HTR-8/SVneo (cell line): ENCODE results near the gene SF3B2.
"Not testable (repeated sequence)": the region's sequence is repeated elsewhere in the genome, so short reads cannot be mapped to it uniquely, and the experiment has no call there.

Experiments used
- DNase-seq: peaks from one replicate; pipeline ENCODE4 v3.0.0; 2011; ENCODE audit warnings: low spot score, mixed read lengths; ENCODE audit not compliant: insufficient read length
- FAIRE-seq: peaks from 2 replicates; lab custom pipeline; 2011; peaks lifted over from hg19 to GRCh38; lab: Jason Lieb, UNC

SF3B2 gene

DNA sequence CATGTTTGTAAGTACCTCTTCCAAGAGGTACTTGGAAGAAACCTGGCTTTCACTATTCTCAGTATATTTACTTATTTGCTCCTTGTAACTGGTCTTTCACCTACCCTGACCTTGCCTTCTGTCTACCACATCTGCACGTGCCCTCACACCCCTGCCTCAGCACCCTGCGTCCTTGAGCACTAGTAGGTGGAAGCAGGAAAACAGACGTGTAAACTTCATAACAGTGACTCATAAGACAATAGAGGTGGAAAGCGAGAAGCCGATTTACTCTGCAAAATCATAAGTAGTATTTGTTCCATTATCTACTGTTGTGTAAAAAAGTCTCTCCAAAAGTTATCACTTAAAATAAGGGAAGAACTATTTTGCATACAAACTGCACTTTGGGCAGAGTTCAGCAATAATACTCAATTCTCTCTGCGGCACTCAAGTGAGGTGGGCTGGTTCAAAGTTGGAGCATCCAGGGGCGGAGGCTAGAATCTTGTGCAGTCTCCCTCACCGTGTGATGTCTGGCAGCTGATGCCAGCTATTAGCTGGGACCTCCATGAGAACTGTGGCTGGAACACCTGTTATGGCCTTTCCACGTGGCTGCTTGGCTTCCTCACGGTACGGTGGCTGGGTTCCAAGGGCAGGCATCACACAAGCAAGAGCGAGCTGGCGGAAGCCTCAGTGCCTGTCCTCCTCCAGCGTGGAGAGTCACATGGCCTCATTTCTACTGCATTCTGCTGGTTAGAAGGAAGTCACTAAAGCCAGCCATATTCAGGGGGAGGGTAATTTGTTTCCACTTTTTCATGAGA is 48.3 kb downstream of the SF3B2 start:
- peak; percentile 71 for FAIRE-seq
- DNase-seq = no peak

- FAIRE-seq = no peak
- no peak for DNase-seq
These were observed 48.9 kb downstream of the SF3B2 start for GRCh38 chr11:66101066-66101464.

DNA sequence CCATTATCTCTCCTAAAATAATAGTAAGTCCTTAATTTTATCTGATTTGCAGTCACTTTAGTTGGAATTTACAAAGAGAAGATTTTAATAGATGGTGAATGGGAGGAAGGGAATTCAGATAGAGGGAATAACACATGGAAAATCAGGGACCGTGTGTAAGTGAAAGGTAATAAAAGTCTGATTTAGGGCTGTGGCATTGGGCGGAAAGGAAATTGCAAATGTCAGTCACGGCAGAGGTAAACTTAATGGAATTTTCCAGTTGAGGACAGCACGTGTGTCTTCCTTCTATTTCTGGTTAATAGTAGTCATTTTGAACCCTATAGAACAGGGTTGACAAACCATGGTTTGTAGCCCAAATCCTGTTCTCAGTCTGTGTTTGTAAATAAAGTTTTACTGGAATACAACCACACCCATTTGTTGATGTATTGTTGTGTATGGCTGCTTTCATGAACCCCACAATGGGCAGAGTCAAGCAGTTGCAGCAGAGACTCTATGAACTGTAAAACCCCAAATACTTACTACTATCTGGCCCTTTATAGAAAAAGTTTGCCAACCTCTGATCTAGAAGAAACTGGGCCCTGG is 52.0 kb downstream of the SF3B2 start:
- DNase-seq = no peak

DNA sequence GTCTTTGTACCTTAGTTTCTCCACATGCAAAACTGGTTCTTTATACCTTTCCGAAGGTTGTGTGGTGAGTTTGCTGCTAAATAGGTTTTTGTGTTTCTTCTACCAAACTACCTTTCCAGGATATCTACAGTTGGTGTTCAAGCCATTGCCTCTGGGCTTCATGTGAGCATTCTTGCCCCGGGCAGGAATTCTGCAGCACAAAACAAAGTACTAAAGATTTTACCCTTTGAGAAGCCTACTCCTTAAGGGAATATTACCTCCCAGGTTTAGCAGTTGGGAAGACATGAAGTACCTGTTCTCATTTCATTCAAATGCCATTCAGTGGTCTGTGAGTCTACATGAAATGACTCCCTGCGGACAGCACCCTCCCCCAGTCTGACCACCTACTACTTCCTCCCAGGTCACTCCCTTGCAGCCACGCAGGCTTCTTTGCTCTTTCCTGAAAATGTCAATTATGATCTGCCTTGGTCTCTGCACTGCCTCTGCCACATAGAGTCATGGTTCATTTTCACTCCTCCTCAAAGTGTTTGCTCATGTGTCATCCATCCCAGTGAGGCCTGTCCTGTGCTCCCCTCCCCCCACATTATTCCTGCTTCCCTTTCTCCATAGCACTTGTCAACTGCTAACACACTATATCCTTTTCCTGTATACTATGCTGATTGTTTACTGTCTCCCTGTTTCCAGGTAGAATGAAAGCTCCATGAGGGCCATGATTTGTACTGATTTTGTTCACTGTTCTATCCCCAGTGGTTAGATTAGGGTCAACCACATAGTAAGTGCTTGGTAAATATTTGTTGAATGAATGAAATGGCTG is 54.8 kb downstream of the SF3B2 start:
- DNase-seq (peak; percentile 56), FAIRE-seq (peak; percentile 96)

More for the DNA sequence above, 52.0 kb downstream of the SF3B2 start:
- FAIRE-seq = no peak

DNA sequence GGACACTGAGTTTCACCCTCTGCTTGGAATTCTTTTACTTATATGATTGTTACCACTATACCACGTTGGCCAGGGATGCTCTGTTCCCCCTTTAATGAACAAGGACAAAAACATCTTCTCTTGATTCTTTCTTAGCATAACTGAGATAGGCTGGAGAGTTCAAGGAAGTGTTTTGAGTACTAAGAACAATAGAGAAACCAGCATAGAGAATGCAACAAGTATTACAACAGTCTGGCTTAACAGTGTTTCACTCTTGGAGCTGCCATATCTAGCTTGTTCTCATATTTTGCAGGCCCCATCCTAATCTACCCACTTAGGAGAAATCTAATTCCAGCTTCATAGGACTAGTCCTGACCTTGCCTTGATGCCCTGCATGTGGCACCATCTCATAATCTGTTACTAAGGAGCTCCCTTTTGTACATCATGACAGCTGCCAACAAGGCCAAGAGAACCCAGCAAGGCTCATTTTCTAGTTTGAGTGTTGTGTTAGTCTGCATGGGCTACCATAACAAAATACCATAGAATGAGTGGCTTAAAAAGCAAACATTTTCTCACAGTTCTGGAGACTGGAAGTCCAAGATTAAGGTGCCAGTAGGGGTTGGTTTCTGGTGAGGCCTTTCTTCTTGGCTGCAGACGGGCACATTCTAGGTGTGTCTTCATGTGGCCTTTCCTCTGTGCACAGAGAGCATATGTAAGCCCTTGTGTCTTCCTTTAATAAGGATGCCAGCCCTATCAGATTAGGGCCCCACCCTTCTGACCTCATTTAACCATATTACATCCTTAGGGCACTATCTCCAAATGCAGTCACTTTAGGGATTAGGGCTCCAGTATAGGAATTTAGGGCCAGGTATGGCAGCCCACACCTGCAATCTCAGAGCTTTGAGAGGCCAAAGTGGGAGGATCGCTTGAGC is 55.7 kb downstream of the SF3B2 start:
- FAIRE-seq = peak; percentile 65
- no peak for DNase-seq

DNA sequence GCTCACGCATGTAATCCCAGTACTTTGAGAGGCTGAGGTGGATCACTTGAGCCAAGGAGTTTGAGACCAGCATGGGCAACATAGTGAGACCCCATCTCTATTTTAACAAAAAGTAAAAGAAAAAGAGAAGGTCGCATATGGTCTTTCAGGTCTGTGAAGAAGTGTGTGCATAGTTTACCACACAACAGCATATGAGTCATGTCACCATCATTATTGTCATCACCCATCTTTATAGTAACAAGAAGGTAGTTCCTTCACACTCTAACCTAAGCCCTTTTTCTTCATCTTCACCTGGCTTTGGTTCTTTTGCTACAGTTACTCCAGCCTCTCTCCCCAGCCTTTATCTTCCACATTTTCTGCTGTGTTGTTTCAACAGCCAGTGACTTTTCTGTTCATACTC is 57.1 kb downstream of the SF3B2 start:
- no peak for DNase-seq
- no peak for FAIRE-seq

GRCh38 chr11:66111158-66111557 is 59.0 kb downstream of the SF3B2 start:
- FAIRE-seq (no peak), DNase-seq (no peak)

- FAIRE-seq = peak; percentile 72
These were observed 59.9 kb downstream of the SF3B2 start for GRCh38 chr11:66112041-66112491.

GRCh38 chr11:66112601-66113499 is 60.7 kb downstream of the SF3B2 start:
- FAIRE-seq (peak; percentile 86), DNase-seq (peak; percentile 73)

More at GRCh38 chr11:66112041-66112491, 59.9 kb downstream of the SF3B2 start:
- no peak for DNase-seq

GRCh38 chr11:66114957-66115356 is 62.8 kb downstream of the SF3B2 start:
- not testable (repeated sequence) for FAIRE-seq

DNA sequence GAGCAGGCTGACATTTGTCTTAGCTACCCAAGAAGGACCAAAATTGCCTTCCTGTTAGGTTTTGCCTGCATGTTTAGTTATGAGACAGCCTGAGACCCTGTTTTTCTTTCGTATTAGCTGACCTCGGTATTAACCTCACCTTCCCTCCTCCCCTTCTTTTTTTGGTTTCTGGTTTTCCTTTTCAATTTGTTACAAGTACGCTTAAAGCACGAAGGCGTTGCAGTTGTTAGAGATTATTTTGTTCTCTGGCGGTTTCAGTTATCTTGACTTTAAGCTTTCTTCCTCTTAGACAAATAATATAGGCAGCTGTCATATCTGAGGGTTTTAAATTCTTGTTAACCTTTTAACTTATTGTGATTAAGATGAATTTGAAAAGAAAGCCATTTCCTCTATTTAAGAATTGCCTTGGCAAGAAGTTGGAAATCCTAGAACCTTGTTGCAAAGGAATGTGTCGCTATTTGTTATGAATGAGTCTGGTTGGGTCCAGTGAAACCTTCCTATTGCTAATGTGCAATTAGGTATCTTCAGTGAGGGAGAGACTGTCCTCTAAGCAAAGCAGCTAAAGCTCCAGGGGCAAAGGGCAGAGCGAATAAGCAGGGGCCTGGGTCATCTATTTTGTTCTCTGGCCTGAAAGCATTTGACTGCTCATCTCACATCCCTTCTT is 63.6 kb downstream of the SF3B2 start:
- FAIRE-seq = no peak
- no peak for DNase-seq

More at GRCh38 chr11:66114957-66115356, 62.8 kb downstream of the SF3B2 start:
- DNase-seq = not testable (repeated sequence)

GRCh38 chr11:66116576-66117361 is 64.6 kb downstream of the SF3B2 start:
- FAIRE-seq (no peak), DNase-seq (no peak)

DNA sequence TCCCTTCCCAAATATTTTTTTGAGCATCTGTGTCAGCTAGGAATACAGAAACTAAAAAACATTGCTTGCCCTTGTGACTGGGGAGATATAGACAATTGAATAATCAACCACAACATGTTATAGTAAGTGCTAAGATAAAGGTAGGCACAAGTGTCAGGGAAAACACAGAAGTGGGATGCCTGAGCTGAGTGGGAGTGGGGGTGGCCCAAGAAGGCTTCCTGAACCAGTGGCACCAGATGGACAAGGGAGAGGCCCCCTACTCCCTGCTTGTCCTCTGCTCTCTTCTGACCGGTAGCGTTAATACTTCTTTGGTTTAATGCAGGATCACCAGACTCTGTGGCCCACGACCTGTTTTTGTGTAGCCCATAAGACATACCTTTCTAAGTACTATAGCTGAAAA is 66.7 kb downstream of the SF3B2 start:
- FAIRE-seq (no peak), DNase-seq (no peak)
